ENCODE measurements around the gene SHKBP1. TPM values are rescaled to one million over a fixed set of nuclear protein-coding genes. Genes with fewer than 3 reads are reported as not detected.

Gene SHKBP1
- total and polyA plus RNA-seq, 2 of the 4 experiments (the other 2 are of a cell fraction), result 15.6 to 94.0 TPM

GRCh38 chr19:40598121-40598917 is 21.6 kb downstream of the SHKBP1 start (continued):
- TF ChIP-seq CTCF (conservative IDR thresholded peaks at IDR 0.05; ENCODE audit: low read depth, low read length) (peak; percentile 99), RFX5 (IDR thresholded peaks at IDR 0.05; ENCODE audit: low read depth, low read length) (no peak), MXI1 (IDR thresholded peaks at IDR 0.05; ENCODE audit: borderline replicate concordance, low read depth, low read length) (no peak)

All from IMR-90 (cell line).